Right lobe of liver (tissue), 4 donors: ENCODE data around the gene MAGOH.

Experiments
- CTCF ChIP-seq, 4 donors: fragments of 200-600 bp in 3 of 4; fragments of 450-650 bp in 1 of 4; IDR thresholded peaks; one replicate each; pipeline versions ENCODE4 v1.5.1 to v1.8.0; 2016 to 2022; ENCODE audit warnings: antibody characterized with exemption in 4 of 4, mild to moderate bottlenecking in 2 of 4
- POLR2A ChIP-seq: fragments of 450-650 bp; IDR thresholded peaks from one replicate; pipeline ENCODE4 v1.6.1; 2017; ENCODE audit warnings: antibody characterized with exemption, mild to moderate bottlenecking
- donor health status: DM: no; HTN: no; CAD: no.
- donor health status: DM: no; HTN: no; CAD: no.
- donor health status: DM: no; HTN: yes; CAD: no.

- TF ChIP-seq POLR2A (no peak), CTCF (IDR thresholded peaks at IDR 0.05) (no peak)
Measured at GRCh38 chr1:53206735-53207379, 31.5 kb downstream of the MAGOH start.
